Embryonic facial prominence (tissue), 1 donor: ENCODE measurements around the gene DLEU7.

ENCODE experiments used
- DNase-seq: peaks from one replicate; pipeline ENCODE4 v3.0.0-alpha.2; 2016; ENCODE audit errors: extremely low spot score

Gene DLEU7

GRCh38 chr13:50842990-50843256 lies 569 bp downstream of the DLEU7 start:
- DNase-seq, result no peak

- no peak for DNase-seq
Measured at GRCh38 chr13:50842251-50842989, 1.1 kb downstream of the DLEU7 start.

GRCh38 chr13:50841786-50842185 lies 1.7 kb downstream of the DLEU7 start:
- no peak for DNase-seq

GRCh38 chr13:50840284-50840683 lies 3.2 kb downstream of the DLEU7 start:
- no peak for DNase-seq

- DNase-seq, result no peak
Measured at GRCh38 chr13:50839828-50840227, 3.7 kb downstream of the DLEU7 start.

GRCh38 chr13:50838701-50839100 lies 4.8 kb downstream of the DLEU7 start:
- DNase-seq, result no peak

- no peak for DNase-seq
Measured at GRCh38 chr13:50838031-50838430, 5.5 kb downstream of the DLEU7 start.

GRCh38 chr13:50831512-50831911 lies 12.0 kb downstream of the DLEU7 start:
- DNase-seq, result no peak

GRCh38 chr13:50829896-50830295 lies 13.6 kb downstream of the DLEU7 start:
- no peak for DNase-seq

- no peak for DNase-seq
Measured at GRCh38 chr13:50829226-50829625, 14.3 kb downstream of the DLEU7 start.

GRCh38 chr13:50826035-50826434 lies 17.5 kb downstream of the DLEU7 start:
- no peak for DNase-seq

- no peak for DNase-seq
Measured at GRCh38 chr13:50812242-50812641, 31.2 kb downstream of the DLEU7 start.

- no peak for DNase-seq
Measured at GRCh38 chr13:50810998-50811397, 32.5 kb downstream of the DLEU7 start.

GRCh38 chr13:50810468-50810867 lies 33.0 kb downstream of the DLEU7 start:
- no peak for DNase-seq

GRCh38 chr13:50809133-50810090 lies 34.1 kb downstream of the DLEU7 start:
- no peak for DNase-seq

GRCh38 chr13:50805805-50806204 lies 37.7 kb downstream of the DLEU7 start:
- DNase-seq, result no peak

GRCh38 chr13:50801087-50801931 lies 42.2 kb downstream of the DLEU7 start:
- peak; percentile 42 for DNase-seq

GRCh38 chr13:50800091-50800739 lies 43.3 kb downstream of the DLEU7 start:
- DNase-seq, result no peak

GRCh38 chr13:50798923-50799322 lies 44.6 kb downstream of the DLEU7 start:
- no peak for DNase-seq

GRCh38 chr13:50797091-50797490 lies 46.4 kb downstream of the DLEU7 start:
- DNase-seq, result no peak

- DNase-seq, result no peak
Measured at GRCh38 chr13:50796463-50796862, 47.0 kb downstream of the DLEU7 start.

- no peak for DNase-seq
Measured at GRCh38 chr13:50794226-50794625, 49.3 kb downstream of the DLEU7 start.
